Measurements from ENCODE around the gene SAG.

The SAG gene

DNA sequence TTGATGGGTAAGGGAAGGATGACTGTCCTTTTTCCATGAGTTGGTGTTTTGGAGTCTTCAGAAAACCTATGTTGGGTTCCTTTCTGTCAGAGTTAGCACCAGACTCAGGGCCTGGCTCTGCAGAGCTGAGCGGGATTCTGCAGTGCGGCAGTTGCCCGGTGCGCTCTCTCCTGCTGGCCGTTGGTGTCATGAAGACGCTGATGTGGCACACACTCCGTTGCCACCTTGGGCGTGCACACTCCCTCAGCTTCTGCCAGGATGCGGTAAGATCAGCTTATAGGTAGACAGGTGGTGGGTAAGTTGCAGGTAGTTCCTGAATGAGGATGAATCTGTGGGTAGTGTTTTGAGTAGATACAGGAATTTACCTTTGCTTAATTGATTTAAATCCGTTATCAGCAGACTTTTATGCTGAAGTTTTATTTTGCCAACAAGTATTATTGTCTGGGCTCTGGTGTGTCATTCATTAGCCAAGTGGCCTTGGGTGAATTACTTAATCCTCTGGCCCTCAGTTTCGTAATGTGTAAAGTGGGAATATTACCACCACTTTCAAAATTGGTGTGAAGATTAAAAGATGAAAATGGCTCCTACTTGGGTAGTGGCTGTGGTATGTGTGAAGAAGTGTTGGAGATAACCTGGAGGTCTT, 73.5 kb downstream of the SAG start:
- DNase-seq = no peak

DNA sequence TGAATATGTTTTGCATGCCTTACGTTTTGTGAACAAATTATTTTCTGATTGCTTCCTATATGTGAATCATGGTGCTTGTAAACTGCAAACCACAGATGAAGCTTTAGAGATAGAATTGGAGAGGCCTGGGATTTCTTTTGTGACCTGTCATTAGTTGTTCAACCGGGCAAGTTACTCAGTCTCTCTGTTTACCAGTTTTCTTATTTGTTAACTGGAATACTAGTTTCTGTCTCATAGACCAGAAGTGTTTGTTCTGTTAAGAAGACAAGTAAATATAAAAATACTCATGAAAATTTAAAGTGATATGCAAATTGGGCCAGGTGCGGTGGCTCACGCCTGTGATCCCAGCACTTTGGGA, 74.0 kb downstream of the SAG start:
- DNase-seq = no peak

DNA sequence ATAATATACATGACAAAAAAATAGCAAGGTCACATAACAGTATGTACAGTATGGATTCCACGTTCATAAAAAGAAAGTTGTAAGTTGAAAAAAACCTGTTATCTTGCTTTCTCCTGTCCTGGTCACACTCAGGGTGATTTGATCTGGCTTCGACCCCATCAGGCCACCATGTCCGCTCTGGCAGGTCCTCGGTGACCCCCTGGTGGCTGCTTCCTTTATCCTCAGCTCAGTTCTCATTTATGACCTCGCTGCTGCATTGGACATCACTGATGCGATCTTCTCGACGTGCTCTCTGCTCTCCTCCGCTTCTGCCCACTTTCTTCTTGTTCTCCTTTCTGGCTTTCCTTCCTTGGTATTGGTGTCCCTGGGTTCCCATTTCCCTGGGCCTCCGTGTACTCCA, 76.4 kb downstream of the SAG start:
- DNase-seq = no peak

DNA sequence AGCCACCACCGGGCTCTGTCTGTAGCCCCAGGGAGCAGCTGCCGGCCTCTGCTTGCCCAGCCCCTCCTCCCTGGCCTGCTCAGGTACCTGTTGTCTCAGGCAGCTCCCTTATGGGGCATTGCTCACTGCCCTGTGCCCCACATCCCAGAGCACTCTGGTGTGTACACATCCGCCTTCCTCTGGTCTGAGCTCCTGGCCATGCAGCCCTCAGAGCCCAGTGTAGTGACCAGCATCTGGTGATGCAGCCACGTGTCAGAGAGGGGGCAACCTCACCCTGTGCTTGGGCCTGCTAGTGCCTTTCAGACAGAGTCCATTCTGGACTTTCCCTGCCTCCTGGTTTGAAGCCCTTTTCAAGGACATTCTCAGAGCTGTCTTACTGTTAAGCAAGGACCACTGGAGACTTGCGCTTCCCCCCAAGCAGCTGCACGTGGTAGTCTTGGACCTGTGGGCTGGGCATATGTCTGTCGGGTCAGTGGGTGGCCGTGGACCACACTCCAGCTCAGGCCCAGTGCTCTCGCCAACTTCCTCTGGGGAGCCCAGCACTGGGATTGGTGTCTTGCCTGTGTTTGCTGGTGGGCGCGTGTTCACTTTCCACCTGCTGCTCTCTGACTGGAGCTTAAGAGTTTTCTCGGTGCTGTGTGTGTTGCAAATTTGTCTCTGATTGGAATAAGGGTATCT, 77.3 kb downstream of the SAG start:
- no peak for DNase-seq

DNA sequence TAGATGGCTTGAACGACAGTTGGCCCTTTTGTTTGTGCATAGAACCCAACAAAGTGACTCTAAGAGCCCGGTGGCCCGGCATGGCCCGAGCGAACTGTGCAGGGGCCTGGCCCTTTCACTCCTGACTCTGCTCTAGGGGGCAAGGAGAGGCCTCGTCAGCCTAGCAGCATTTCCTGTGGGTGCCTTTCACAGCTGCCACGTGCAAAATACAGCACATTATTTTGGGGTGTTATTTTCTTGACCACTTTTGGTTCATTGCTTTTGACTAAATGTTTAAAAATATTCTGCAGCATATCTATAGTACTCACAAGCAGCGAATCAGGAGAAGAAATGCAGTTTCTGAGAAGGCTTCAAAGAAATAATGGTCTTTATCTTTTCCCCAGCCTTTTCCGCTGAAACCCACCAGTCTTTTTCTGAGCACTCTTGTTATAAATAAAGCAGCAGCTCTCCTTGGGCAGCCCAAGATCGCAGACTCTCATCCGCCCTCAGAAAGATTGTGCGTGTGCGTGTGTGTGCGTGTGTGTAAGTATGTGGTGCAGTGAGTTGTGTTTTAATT, 78.0 kb downstream of the SAG start:
- DNase-seq = no peak

DNA sequence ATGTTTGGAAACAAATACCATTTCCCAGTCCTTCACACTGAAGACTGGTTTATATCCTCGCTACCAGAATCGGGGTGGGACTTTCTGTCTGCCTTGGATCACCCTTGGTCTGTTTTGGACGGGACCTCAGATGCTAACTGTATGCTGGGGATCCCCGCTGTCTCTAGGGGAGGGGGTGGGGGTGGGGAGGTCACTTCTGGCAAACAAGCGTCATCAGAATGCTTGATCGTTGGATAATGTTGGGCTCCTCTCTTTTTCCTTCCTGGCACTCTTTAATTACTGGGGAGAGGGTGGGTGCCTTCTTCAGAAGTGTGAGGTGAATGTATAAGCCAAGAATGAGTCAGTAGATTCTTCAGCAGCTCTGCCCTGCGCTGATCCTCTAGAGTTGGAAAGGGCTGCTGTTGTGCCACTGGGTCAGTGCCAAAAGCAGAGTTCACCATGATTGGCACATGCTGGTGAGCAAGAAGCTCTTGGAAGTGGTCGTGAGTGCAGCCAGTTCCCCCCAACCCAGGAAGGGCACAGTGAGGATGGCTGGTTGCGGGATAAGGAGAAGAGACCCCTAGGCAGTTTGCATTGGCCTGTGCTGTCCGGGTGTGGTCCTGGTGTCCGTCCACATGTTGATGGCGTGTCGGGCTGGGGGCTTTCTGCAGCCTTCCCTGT, 78.9 kb downstream of the SAG start:
- DNase-seq = no peak

DNA sequence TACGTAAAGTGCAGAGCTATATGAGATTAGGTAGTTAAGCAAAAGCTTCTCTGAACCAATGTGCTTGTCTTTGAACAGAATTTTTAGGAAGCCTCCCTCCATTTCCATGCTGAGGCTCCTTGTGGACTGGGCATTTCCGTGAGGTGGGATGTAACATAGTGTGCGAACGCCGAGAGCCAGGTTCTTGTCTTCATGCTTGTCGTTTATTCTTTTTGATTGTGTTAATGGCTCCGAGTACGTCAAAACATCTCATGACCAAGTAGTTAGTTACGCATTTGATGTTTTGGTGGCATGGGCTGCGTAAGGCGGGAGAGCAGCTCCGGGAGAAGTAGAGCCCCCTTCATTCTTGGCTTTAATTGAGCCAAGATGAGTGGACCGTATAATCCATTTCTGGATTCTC, 79.6 kb downstream of the SAG start:
- no peak for DNase-seq

DNA sequence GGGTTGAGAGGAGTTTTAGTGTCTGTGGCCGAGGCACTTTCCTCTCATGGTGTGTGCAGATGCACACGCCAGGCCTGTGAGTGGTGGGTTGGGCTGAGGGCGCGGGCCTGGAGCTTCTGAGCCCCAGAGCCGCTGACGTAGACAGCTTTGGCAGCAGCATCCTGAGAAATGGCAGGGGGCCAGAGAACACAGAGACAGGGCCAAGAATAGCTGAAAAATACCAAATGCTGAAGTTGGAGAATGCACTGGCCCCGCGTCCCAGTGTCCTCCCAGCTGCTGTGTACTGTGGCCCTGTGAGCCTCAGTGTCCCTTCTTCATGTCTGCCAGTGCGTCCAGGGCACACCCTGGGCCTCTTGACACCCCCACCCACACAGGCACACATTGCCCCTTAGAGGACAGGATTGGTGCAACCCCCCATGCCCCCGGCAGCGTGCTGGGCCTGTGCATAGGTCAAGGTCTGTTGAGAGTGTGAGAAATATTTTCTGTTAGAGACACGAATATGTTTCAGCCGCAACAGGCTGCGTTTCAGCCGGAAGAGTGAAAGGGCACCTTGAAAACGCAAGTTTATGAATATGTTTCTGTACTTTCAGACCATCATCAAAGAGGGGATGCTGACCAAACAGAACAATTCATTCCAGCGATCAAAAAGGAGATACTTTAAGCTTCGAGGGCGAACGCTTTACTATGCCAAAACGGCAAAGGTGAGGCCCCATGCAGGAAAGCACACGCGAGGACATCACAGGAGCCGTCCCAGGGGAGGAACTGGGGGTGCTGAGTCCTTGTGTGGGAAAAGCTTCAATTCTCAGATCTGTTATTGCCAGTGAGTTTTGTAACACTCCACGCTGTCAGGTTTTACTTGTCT, 80.3 kb downstream of the SAG start:
- peak; percentile 59 for DNase-seq

DNA sequence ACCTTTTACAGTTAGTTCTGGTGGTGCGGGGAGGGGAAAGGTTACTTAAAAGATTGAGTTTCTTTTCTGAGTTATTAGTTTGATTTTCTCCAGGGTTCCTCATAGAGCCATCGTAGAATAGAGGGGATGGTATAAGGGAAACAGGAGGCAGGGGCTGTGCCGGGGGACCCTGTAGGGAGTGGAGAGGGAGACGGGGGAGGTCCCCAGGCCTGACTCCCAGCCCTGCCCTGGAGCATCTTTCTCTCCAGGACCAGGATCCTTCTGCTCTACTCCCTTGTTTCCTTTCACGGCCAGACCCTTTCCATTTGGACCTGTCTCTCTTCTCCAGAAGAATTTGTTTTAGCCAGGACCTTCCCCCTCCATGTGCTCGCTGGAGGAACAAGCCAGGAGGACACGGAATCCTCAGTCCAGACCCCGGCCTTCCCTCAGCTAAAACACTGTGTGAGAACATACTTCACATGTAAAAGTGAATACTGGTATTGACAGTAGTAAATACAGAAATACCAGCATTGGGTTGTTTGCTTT, 82.0 kb downstream of the SAG start:
- DNase-seq = no peak

DNA sequence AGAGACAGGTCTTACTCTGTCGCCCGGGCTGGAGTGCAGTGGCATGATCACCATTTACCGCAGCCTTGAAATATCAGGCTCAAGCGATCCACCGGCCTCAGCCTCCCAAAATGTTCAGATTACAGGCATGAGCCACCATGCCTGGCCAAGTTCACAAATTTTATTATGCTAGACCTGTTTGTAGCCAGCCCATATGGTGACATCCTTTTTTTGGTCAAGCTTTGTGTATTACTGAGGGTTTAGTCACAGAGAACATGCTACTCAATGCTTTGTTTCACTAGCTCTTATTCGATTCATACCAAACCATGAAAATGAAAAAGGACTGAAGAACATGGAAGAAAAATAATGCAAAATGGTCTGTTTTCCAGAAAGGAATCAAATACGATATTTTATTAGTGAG, 88.1 kb downstream of the SAG start:
- DNase-seq = no peak

Data from right kidney (tissue), 1 donor.